ENCODE data around the gene NRG2.

Gene NRG2

GRCh38 chr5:139901251-139901575, 141.9 kb downstream of the NRG2 start:
- no peaks in the 10 kb centered on the region for H3K9me3 ChIP-seq (ENCODE audit: control insufficient read depth in 1 of 2, low read length in 2 of 2)
- H3K4me3 ChIP-seq (ENCODE audit: low read depth in 1 of 2, low read length in 2 of 2) = no peak overlapping the region
- peaks cover 0 to 14% of the 10 kb centered on the region in 2 donors for H3K4me1 ChIP-seq (ENCODE audit: control insufficient read depth in 1 of 2, insufficient read depth in 2 of 2, low read length in 2 of 2)
- peaks cover 20% of the 10 kb centered on the region for H3K27me3 ChIP-seq (ENCODE audit: low read depth, low read length)
- no peaks in the 10 kb centered on the region for H3K36me3 ChIP-seq (ENCODE audit: control insufficient read depth in 1 of 2, insufficient read depth in 2 of 2, low read length in 2 of 2)
- no peak overlapping the region for H3K27ac ChIP-seq (ENCODE audit: low read length)

GRCh38 chr5:139900546-139901250, 142.4 kb downstream of the NRG2 start:
- no peak overlapping the region for H3K4me3 ChIP-seq (ENCODE audit: low read depth in 1 of 2, low read length in 2 of 2)
- no peaks in the 10 kb centered on the region for H3K9me3 ChIP-seq (ENCODE audit: control insufficient read depth in 1 of 2, low read length in 2 of 2)
- H3K36me3 ChIP-seq (ENCODE audit: control insufficient read depth in 1 of 2, insufficient read depth in 2 of 2, low read length in 2 of 2) = no peaks in the 10 kb centered on the region
- no peak overlapping the region for H3K27ac ChIP-seq (ENCODE audit: low read length)
- peaks cover under 1 to 18% of the 10 kb centered on the region in 2 donors for H3K4me1 ChIP-seq (ENCODE audit: control insufficient read depth in 1 of 2, insufficient read depth in 2 of 2, low read length in 2 of 2)
- peaks cover 20% of the 10 kb centered on the region for H3K27me3 ChIP-seq (ENCODE audit: low read depth, low read length)

- H3K4me3 ChIP-seq (ENCODE audit: low read depth in 1 of 2, low read length in 2 of 2) = no peak overlapping the region
- H3K9me3 ChIP-seq (ENCODE audit: control insufficient read depth in 1 of 2, low read length in 2 of 2) = no peaks in the 10 kb centered on the region
- H3K27me3 ChIP-seq (ENCODE audit: low read depth, low read length) = peaks cover 13% of the 10 kb centered on the region
- no peaks in the 10 kb centered on the region for H3K36me3 ChIP-seq (ENCODE audit: control insufficient read depth in 1 of 2, insufficient read depth in 2 of 2, low read length in 2 of 2)
- H3K27ac ChIP-seq (ENCODE audit: low read length) = no peak overlapping the region
- H3K4me1 ChIP-seq (ENCODE audit: control insufficient read depth in 1 of 2, insufficient read depth in 2 of 2, low read length in 2 of 2) = peaks cover 9 to 15% of the 10 kb centered on the region in 2 donors
Observed at GRCh38 chr5:139898981-139899380, 144.1 kb downstream of the NRG2 start.

- Histone ChIP-seq H3K9me3 (ENCODE audit: control insufficient read depth in 1 of 2, low read length in 2 of 2) (no peaks in the 10 kb centered on the region), H3K4me1 (ENCODE audit: control insufficient read depth in 1 of 2, insufficient read depth in 2 of 2, low read length in 2 of 2) (peaks cover 9 to 15% of the 10 kb centered on the region in 2 donors), H3K4me3 (ENCODE audit: low read depth in 1 of 2, low read length in 2 of 2) (no peak overlapping the region), H3K36me3 (ENCODE audit: control insufficient read depth in 1 of 2, insufficient read depth in 2 of 2, low read length in 2 of 2) (no peaks in the 10 kb centered on the region), H3K27ac (ENCODE audit: low read length) (no peak overlapping the region), H3K27me3 (ENCODE audit: low read depth, low read length) (peaks cover 6% of the 10 kb centered on the region)
Observed at GRCh38 chr5:139897982-139898381, 145.1 kb downstream of the NRG2 start.

GRCh38 chr5:139897342-139897741, 145.8 kb downstream of the NRG2 start:
- H3K27ac ChIP-seq (ENCODE audit: low read length) = no peak overlapping the region
- peaks cover 4% of the 10 kb centered on the region for H3K27me3 ChIP-seq (ENCODE audit: low read depth, low read length)
- H3K36me3 ChIP-seq (ENCODE audit: control insufficient read depth in 1 of 2, insufficient read depth in 2 of 2, low read length in 2 of 2) = no peaks in the 10 kb centered on the region
- no peak overlapping the region for H3K4me3 ChIP-seq (ENCODE audit: low read depth in 1 of 2, low read length in 2 of 2)
- H3K9me3 ChIP-seq (ENCODE audit: control insufficient read depth in 1 of 2, low read length in 2 of 2) = no peaks in the 10 kb centered on the region
- H3K4me1 ChIP-seq (ENCODE audit: control insufficient read depth in 1 of 2, insufficient read depth in 2 of 2, low read length in 2 of 2) = peaks cover 9 to 15% of the 10 kb centered on the region in 2 donors

GRCh38 chr5:139896718-139897117, 146.4 kb downstream of the NRG2 start:
- Histone ChIP-seq H3K9me3 (ENCODE audit: control insufficient read depth in 1 of 2, low read length in 2 of 2) (no peaks in the 10 kb centered on the region), H3K27ac (ENCODE audit: low read length) (no peak overlapping the region), H3K4me3 (ENCODE audit: low read depth in 1 of 2, low read length in 2 of 2) (no peak overlapping the region), H3K4me1 (ENCODE audit: control insufficient read depth in 1 of 2, insufficient read depth in 2 of 2, low read length in 2 of 2) (peaks cover 9 to 15% of the 10 kb centered on the region in 2 donors), H3K36me3 (ENCODE audit: control insufficient read depth in 1 of 2, insufficient read depth in 2 of 2, low read length in 2 of 2) (no peaks in the 10 kb centered on the region), H3K27me3 (ENCODE audit: low read depth, low read length) (no peaks in the 10 kb centered on the region)

GRCh38 chr5:139895647-139896046, 147.5 kb downstream of the NRG2 start:
- Histone ChIP-seq H3K27me3 (ENCODE audit: low read depth, low read length) (no peaks in the 10 kb centered on the region), H3K27ac (ENCODE audit: low read length) (no peak overlapping the region), H3K36me3 (ENCODE audit: control insufficient read depth in 1 of 2, insufficient read depth in 2 of 2, low read length in 2 of 2) (no peaks in the 10 kb centered on the region), H3K4me1 (ENCODE audit: control insufficient read depth in 1 of 2, insufficient read depth in 2 of 2, low read length in 2 of 2) (peaks cover 9 to 15% of the 10 kb centered on the region in 2 donors), H3K4me3 (ENCODE audit: low read depth in 1 of 2, low read length in 2 of 2) (no peak overlapping the region), H3K9me3 (ENCODE audit: control insufficient read depth in 1 of 2, low read length in 2 of 2) (no peaks in the 10 kb centered on the region)

- H3K36me3 ChIP-seq (ENCODE audit: control insufficient read depth in 1 of 2, insufficient read depth in 2 of 2, low read length in 2 of 2) = no peaks in the 10 kb centered on the region
Observed at GRCh38 chr5:139895046-139895445, 148.1 kb downstream of the NRG2 start.

GRCh38 chr5:139893873-139894272, 149.2 kb downstream of the NRG2 start:
- Histone ChIP-seq H3K36me3 (ENCODE audit: control insufficient read depth in 1 of 2, insufficient read depth in 2 of 2, low read length in 2 of 2) (no peaks in the 10 kb centered on the region), H3K4me1 (ENCODE audit: control insufficient read depth in 1 of 2, insufficient read depth in 2 of 2, low read length in 2 of 2) (peaks cover 9 to 15% of the 10 kb centered on the region in 2 donors), H3K27ac (ENCODE audit: low read length) (no peak overlapping the region), H3K4me3 (ENCODE audit: low read depth in 1 of 2, low read length in 2 of 2) (no peak overlapping the region), H3K9me3 (ENCODE audit: control insufficient read depth in 1 of 2, low read length in 2 of 2) (no peaks in the 10 kb centered on the region), H3K27me3 (ENCODE audit: low read depth, low read length) (no peaks in the 10 kb centered on the region)

More at GRCh38 chr5:139895046-139895445, 148.1 kb downstream of the NRG2 start:
- H3K27ac ChIP-seq (ENCODE audit: low read length) = no peak overlapping the region
- H3K4me3 ChIP-seq (ENCODE audit: low read depth in 1 of 2, low read length in 2 of 2) = no peak overlapping the region
- H3K9me3 ChIP-seq (ENCODE audit: control insufficient read depth in 1 of 2, low read length in 2 of 2) = no peaks in the 10 kb centered on the region
- peaks cover 9 to 15% of the 10 kb centered on the region in 2 donors for H3K4me1 ChIP-seq (ENCODE audit: control insufficient read depth in 1 of 2, insufficient read depth in 2 of 2, low read length in 2 of 2)
- no peaks in the 10 kb centered on the region for H3K27me3 ChIP-seq (ENCODE audit: low read depth, low read length)

- Histone ChIP-seq H3K9me3 (ENCODE audit: control insufficient read depth in 1 of 2, low read length in 2 of 2) (no peaks in the 10 kb centered on the region), H3K27ac (ENCODE audit: low read length) (no peak overlapping the region), H3K27me3 (ENCODE audit: low read depth, low read length) (no peaks in the 10 kb centered on the region), H3K4me1 (ENCODE audit: control insufficient read depth in 1 of 2, insufficient read depth in 2 of 2, low read length in 2 of 2) (peaks cover 0 to under 1% of the 10 kb centered on the region in 2 donors), H3K4me3 (ENCODE audit: low read depth in 1 of 2, low read length in 2 of 2) (no peak overlapping the region), H3K36me3 (ENCODE audit: control insufficient read depth in 1 of 2, insufficient read depth in 2 of 2, low read length in 2 of 2) (peaks cover 0 to 5% of the 10 kb centered on the region in 2 donors)
Observed at GRCh38 chr5:139889410-139889809, 153.7 kb downstream of the NRG2 start.

- Histone ChIP-seq H3K27me3 (ENCODE audit: low read depth, low read length) (no peaks in the 10 kb centered on the region), H3K36me3 (ENCODE audit: control insufficient read depth in 1 of 2, insufficient read depth in 2 of 2, low read length in 2 of 2) (peaks cover 0 to 5% of the 10 kb centered on the region in 2 donors), H3K4me1 (ENCODE audit: control insufficient read depth in 1 of 2, insufficient read depth in 2 of 2, low read length in 2 of 2) (no peaks in the 10 kb centered on the region), H3K27ac (ENCODE audit: low read length) (no peak overlapping the region), H3K9me3 (ENCODE audit: control insufficient read depth in 1 of 2, low read length in 2 of 2) (no peaks in the 10 kb centered on the region), H3K4me3 (ENCODE audit: low read depth in 1 of 2, low read length in 2 of 2) (no peak overlapping the region)
Observed at GRCh38 chr5:139888370-139888769, 154.7 kb downstream of the NRG2 start.

- Histone ChIP-seq H3K4me3 (ENCODE audit: low read depth in 1 of 2, low read length in 2 of 2) (no peak overlapping the region), H3K36me3 (ENCODE audit: control insufficient read depth in 1 of 2, insufficient read depth in 2 of 2, low read length in 2 of 2) (peaks cover 0 to 5% of the 10 kb centered on the region in 2 donors)
Observed at GRCh38 chr5:139886213-139886612, 156.9 kb downstream of the NRG2 start.

More at GRCh38 chr5:139886213-139886612, 156.9 kb downstream of the NRG2 start:
- no peaks in the 10 kb centered on the region for H3K27me3 ChIP-seq (ENCODE audit: low read depth, low read length)
- no peaks in the 10 kb centered on the region for H3K9me3 ChIP-seq (ENCODE audit: control insufficient read depth in 1 of 2, low read length in 2 of 2)
- peaks cover 0 to under 1% of the 10 kb centered on the region in 2 donors for H3K4me1 ChIP-seq (ENCODE audit: control insufficient read depth in 1 of 2, insufficient read depth in 2 of 2, low read length in 2 of 2)
- no peak overlapping the region for H3K27ac ChIP-seq (ENCODE audit: low read length)

All from muscle layer of duodenum (tissue), 2 donors.